ENCODE data around the gene SPPL2A. TPM values are rescaled to one million over a fixed set of nuclear protein-coding genes. Genes with fewer than 3 reads are reported as not detected.

Gene SPPL2A
- polyA plus RNA-seq, 4 donors, result 86.8 to 123 (median 97.5) TPM

DNA sequence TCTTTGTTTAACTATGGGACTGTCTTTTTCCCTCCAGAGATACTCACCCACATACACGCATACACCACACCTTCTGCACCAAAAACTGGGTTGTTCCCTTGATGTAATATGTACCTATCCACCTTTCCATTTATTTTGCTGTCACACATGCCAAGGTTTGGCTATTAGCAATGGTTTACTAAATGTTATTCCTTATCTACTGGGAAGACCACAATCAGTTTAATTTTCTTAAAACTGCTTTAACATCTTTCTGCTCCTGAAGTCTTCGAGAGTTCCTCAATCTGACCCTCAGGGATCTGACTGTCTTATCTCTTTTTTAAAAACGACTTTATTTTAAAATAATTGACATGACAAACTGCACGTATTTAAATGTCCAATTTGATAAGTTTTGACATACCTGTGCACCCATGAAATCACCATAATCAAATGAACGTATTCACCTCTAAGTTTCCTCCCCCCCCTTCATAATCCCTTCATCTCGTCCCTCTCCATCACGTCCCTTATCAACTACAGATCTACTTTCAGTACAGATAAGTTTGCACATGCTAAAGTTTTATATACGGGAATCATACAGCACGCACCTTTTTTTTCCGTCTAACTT lies 78.1 kb downstream of the SPPL2A start:
- DNase-seq (ENCODE audit: low read depth in 4 of 4, low spot score in 3 of 4), result no peak

DNA sequence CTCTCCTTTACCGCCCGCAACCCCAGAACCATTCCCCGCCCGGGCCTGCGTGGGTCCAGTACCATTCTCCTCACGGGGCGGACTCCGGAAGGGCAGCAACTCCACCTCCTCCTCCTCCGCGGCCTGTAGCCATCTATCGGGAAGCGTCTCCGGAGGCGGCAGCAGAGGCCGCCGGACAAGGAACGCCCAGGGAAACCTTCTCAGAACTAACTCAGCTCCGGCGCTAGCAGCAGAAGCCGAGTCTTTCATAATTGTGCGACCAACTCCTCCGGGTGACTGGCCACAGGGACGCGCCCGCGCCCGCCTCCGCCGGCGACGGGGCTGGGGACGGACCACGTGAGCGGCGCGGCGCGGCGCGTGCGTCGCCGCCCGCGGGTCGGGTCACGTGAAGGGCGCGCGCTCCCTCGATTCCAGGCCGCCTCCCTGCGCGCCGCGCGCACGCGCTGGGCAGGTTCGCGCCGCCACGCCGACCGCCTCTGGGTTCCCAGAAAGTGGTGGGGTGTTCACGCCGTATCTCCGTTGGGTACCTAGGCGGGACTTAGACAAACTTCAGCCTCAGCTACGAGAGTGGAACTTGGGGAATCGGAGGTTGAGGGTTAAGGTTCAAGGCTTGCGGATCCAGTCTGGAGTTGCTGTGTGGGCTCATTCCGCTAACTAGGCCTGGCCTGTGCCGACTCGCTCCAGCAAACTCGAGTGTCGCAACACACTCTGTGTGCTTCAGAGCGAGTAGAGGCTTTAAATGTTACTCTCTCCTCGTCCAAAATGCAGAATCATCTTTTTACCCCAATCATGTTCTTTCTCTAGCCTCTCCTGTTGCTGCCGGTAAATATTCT lies 78.8 kb downstream of the SPPL2A start, which contains the start of gene TRPM7:
TRPM7 (minus strand) TSS at position 329 of the 833 bp plus-strand sequence; CDS start at position 65, 264 bp downstream.
- DNase-seq (ENCODE audit: low read depth in 4 of 4, low spot score in 3 of 4), result peak; percentile 81 to 90 (median 85)

GRCh38 chr15:50685976-50686468 lies 79.5 kb downstream of the SPPL2A start:
- peak in 3 of 4 donors; percentile 36 to 42 (median 37) for DNase-seq (ENCODE audit: low read depth in 4 of 4, low spot score in 3 of 4)

DNA sequence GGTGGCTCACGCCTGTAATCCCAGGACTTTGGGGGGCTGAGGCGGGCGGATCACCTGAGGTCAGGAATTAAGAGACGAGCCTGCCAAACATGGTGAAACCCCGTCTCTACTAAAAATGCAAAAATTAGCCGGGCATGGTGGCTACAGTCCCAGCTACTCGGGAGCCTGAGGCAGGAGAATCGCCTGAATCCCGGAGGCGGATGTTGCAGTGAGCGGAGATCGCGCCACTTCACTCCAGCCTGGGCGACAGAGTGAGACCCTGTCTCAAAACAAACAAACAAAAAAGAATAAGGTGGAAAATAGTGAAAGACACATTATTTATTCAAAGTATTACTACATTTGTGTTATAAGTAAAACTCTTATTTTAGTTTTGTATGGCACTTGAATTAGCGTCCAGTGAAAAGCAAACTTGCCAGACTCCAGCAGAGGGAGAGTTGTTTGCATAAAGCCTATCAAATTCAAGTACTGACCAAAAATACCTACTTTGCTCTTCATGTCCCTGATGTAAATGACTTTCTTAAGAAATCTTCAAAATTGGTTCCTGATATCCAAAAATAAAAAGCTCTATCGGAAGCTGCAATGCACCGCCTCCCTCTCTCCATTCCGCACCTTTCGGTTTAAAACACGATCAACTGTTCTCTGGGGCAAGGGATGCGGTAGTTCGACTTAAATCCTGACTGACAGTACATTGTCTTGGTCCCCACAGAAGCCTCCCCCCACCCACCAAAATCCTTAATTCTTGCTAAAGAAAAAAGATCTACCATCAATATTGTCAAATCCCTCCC lies 80.1 kb downstream of the SPPL2A start:
- DNase-seq (ENCODE audit: low read depth in 4 of 4, low spot score in 3 of 4), result peak in 1 of 4 donors; percentile 8

DNA sequence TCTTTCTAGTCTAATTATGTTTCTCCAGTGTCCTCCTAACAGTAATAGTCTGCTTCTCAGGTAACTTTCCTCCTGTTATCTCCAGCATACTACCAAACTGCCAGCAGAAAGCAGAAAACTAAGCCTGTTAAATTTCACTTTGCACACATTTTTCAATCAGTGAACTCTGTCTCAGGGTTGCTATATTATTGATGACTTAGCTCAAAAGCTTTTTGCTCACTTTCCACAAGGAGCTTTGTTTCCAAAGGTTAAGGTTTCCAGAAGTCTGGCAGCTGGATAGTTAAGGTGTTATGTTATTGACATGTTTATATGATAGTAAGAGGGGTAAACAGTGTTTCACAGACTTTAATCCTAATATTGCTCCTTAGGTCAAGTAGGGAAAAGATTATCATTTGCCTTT lies 84.0 kb downstream of the SPPL2A start:
- no peak for DNase-seq (ENCODE audit: low read depth in 4 of 4, low spot score in 3 of 4)

- no peak for DNase-seq (ENCODE audit: low read depth in 4 of 4, low spot score in 3 of 4)
Measured at GRCh38 chr15:50676799-50677483, 88.6 kb downstream of the SPPL2A start.

DNA sequence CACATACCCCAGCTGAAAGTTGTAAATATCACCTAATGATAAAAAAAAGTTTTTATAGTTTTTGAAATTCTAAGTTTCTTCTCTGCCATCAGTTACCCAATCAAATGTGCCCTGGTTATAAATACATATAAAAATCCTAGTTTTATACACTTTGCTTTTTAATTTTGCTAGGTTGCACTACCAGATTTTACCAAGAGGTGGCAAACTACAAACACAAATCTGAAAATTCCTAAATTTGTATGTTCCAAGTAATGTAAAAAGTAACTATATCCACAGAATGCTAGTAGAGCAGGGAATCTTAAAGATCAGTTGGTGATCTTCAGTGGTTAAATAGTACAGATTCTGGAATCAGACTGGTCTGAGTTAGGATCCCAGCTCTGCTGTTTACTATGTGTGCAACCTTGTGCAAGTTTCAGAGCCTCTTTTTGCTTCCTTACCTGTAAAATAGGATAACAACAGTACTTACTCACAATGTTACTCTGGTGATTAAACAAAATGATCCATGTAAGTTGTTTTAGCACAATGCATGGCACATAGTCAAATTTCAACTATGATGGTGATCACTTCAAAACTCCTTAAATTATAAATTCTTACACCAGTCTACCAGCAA lies 89.9 kb downstream of the SPPL2A start:
- peak; percentile 20 to 36 (median 32) for DNase-seq (ENCODE audit: low read depth in 4 of 4, low spot score in 3 of 4)

DNA sequence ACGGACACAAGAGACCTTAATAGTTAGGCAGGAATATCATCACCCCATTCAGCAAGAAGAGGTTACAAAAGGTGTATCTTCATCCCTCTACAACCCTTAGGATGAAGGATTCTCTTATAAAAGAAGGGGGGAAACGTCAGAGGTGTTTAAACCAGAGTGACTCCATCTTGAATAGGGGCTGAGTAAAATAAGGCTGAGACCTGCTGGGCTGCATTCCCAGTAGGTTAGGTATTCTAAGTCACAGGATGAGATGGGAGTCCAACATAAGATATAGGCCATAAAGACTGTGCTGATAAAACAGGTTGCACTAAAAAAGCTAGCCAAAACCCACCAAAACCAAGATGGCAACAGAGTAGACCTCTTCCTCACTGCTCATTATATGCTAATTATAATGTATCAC lies 95.4 kb downstream of the SPPL2A start:
- no peak for DNase-seq (ENCODE audit: low read depth in 4 of 4, low spot score in 3 of 4)

- DNase-seq (ENCODE audit: low read depth in 4 of 4, low spot score in 3 of 4), result no peak
Measured at GRCh38 chr15:50669611-50670010, 95.9 kb downstream of the SPPL2A start.

DNA sequence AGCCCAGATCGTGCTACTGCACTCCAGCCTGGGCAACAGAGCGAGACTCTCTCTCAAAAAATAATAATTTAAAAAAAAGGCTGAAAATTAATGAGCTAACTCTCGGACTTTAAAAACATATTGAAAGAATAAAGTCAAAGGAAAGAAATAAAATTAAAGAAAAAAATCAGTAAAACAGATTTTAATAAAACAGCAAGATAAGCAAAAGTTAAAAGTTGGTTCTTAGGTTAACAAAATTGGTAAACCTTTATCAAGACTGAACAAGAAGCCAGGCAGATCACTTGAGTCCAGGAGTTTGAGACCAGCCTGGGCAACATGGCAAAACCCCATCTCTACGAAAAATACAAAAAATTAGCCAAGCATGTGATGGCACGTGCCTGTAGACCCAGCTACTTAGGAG lies 99.6 kb downstream of the SPPL2A start:
- no peak for DNase-seq (ENCODE audit: low read depth in 4 of 4, low spot score in 3 of 4)

GRCh38 chr15:50655555-50655954 lies 110.0 kb downstream of the SPPL2A start:
- DNase-seq (ENCODE audit: low read depth in 4 of 4, low spot score in 3 of 4), result no peak

DNA sequence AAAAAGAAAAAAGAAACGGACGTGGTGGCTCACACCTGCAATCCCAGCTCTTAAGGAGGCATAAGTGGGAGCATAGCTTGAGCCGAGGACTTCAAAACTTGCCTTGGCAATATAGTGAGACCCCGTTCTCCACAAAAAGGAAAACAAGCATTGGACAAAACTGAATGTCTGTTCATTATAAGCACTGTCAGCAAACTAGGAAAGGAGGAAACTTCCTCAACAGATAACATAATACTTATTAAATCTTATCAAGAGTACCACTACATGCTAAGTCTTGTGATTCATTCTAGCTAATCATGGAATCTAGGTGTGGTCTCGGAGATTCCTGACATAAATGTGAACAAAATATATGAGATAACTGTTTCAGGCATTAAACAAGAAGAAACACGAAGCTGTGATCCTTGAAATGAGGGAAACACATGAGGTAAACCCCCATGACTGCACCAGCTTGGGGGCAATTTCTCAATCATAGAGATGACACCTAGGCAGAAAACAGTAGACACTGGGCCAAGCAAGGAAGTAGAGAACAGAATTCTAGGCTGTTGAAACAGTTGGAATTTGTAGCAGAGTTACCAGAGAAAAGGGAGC lies 112.3 kb downstream of the SPPL2A start:
- no peak for DNase-seq (ENCODE audit: low read depth in 4 of 4, low spot score in 3 of 4)

GRCh38 chr15:50652671-50653070 lies 112.8 kb downstream of the SPPL2A start:
- no peak for DNase-seq (ENCODE audit: low read depth in 4 of 4, low spot score in 3 of 4)

Other genes starting within 250 kb of the SPPL2A start
- gene USP50, start 219.0 kb downstream of the SPPL2A start, polyA plus RNA-seq (ENCODE audit: insufficient read length in 4 of 4), result 1 to 10 TPM; 1.3 to 2.5 (median 1.8) TPM
- 10 to 100 TPM; 39.2 to 53.4 (median 45.7) TPM for gene TRPM7, start 78.9 kb downstream of the SPPL2A start, polyA plus RNA-seq (ENCODE audit: insufficient read length in 4 of 4)
- 10 to 100 TPM in 2 of 4 donors, 1 to 10 TPM in 2; 8.0 to 10.8 (median 9.6) TPM for gene AP4E1, start 143.0 kb upstream of the SPPL2A start, polyA plus RNA-seq (ENCODE audit: insufficient read length in 4 of 4)

Measured in right renal pelvis (tissue), 4 donors.